ENCODE measurements around the gene MRPS27. TPM values are rescaled to one million over a fixed set of nuclear protein-coding genes. Genes with fewer than 3 reads are reported as not detected.

MRPS27 gene
- total and polyA plus RNA-seq, 2 of the 13 experiments (the other 11 are each of a cell fraction or from before 2014, with no cell fraction given) = 71.8 to 115 TPM

DNA sequence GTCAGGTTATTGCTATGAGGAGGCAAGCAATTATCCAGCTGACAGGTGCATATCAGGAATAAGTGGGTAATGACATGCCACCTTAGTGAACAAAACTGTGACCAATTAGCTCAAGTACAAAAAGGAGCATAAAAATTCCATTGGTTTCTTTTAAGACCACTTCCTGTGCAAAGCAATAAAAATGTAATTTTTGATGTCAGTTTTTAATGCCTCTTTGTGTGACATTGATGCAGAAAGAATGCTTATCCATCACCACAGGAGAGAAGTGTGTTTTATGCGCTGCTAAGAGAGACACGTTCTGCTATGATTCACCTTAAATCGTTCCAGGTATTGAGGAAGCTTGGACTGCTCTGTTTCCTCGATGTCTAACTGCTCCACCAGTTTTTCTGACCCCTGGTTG, 96.7 kb downstream of the MRPS27 start (continued):
- TF ChIP-seq, protein P1, sequence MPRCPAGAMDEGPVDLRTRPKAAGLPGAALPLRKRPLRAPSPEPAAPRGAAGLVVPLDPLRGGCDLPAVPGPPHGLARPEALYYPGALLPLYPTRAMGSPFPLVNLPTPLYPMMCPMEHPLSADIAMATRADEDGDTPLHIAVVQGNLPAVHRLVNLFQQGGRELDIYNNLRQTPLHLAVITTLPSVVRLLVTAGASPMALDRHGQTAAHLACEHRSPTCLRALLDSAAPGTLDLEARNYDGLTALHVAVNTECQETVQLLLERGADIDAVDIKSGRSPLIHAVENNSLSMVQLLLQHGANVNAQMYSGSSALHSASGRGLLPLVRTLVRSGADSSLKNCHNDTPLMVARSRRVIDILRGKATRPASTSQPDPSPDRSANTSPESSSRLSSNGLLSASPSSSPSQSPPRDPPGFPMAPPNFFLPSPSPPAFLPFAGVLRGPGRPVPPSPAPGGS (CRISPR knock-in tag; IDR thresholded peaks at IDR 0.05) = no peak
- no peak for TF ChIP-seq FOXA3 (CRISPR knock-in tag; IDR thresholded peaks at IDR 0.05)
- TF ChIP-seq, protein P2, sequence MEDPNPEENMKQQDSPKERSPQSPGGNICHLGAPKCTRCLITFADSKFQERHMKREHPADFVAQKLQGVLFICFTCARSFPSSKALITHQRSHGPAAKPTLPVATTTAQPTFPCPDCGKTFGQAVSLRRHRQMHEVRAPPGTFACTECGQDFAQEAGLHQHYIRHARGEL (CRISPR knock-in tag; IDR thresholded peaks at IDR 0.05) = no peak

DNA sequence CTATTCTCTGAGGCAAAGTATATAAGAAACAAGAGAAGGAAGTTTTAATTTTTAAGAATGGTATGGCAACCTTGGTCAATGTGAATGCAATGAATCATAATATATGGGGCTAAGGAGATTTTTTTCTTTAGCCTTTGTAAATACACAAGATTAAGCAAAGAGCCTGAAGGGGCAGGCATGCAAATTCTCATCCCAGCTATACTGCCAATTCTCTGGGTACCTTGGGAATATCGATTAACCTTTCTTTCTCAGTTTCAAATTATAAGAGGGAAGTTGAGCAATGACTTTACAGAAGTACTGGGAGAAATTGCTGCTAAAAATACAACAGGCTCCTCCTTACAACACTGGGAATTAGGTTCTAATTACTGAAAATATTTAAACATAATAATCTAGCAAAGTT, 97.5 kb downstream of the MRPS27 start:
- Histone ChIP-seq H3K4me3 (replicated peaks in 1 of 3; ENCODE audit: insufficient read depth in 1 of 3, low read depth in 2 of 3, low read length in 3 of 3) (no peak overlapping the region), H3K4me2 (ENCODE audit: low read depth, low read length) (no peak overlapping the region), H3K79me2 (ENCODE audit: insufficient read depth, low read length) (no peaks in the 10 kb centered on the region), H2AFZ (ENCODE audit: low read length) (no peak overlapping the region), H3K27me3 (ENCODE audit: control insufficient read depth in 1 of 2, insufficient read depth in 2 of 2, low read length in 2 of 2) (no peaks in the 10 kb centered on the region), H3K9me3 (ENCODE audit: low read length) (no peaks in the 10 kb centered on the region), H4K20me1 (ENCODE audit: insufficient read depth, low read length) (no peaks in the 10 kb centered on the region), H3K27ac (ENCODE audit: extremely low read length, insufficient read depth, low read length) (no peak overlapping the region), H3K9ac (ENCODE audit: insufficient read depth, low read depth, low read length) (no peak overlapping the region), H3K36me3 (replicated peaks in 1 of 2; ENCODE audit: control insufficient read depth in 1 of 2, insufficient read depth in 2 of 2, low read length in 2 of 2) (peaks cover 37 to 93% of the 10 kb centered on the region in 2 experiments), H3K4me1 (ENCODE audit: insufficient read depth, low read length) (no peaks in the 10 kb centered on the region)
- ATAC-seq = no peak
- in situ Hi-C loops (cut with HindIII; ENCODE audit: extremely low pct_ligation_motif_present, low pct_unique_long_range_greater_than_20kb) = no loop called here
- FAIRE-seq = no peak
- WGBS (ENCODE audit: low lambda C conversion rate) = 96% methylated on average over 1 of the region's 1 CpG
- BruUV-seq (replicated peaks) = no TSS peak
- CTCF ChIA-PET (ENCODE audit: low intra/inter-chr PET ratio, low total read pairs) = no interaction called here
- intact Hi-C loops (cut with micrococcal nuclease; ENCODE audit: unreplicated experiment) = no loop called here
- POLR2A ChIA-PET = no interaction called here
- TF ChIP-seq PTBP1 (IDR thresholded peaks at IDR 0.05; ENCODE audit: low read depth, low read length, poor library complexity, severe bottlenecking) (no peak), ZNF121 (CRISPR knock-in tag; IDR thresholded peaks at IDR 0.05) (no peak), SRY (CRISPR knock-in tag; IDR thresholded peaks at IDR 0.05) (no peak), ZFP36L2 (CRISPR knock-in tag; IDR thresholded peaks at IDR 0.05) (no peak), ZNF703 (CRISPR knock-in tag; IDR thresholded peaks at IDR 0.05; ENCODE audit: borderline replicate concordance) (no peak), HDAC1 (CRISPR knock-in tag; IDR thresholded peaks at IDR 0.05) (no peak), MEIS2 (CRISPR knock-in tag; IDR thresholded peaks at IDR 0.05) (no peak)
- TF ChIP-seq, protein P3, sequence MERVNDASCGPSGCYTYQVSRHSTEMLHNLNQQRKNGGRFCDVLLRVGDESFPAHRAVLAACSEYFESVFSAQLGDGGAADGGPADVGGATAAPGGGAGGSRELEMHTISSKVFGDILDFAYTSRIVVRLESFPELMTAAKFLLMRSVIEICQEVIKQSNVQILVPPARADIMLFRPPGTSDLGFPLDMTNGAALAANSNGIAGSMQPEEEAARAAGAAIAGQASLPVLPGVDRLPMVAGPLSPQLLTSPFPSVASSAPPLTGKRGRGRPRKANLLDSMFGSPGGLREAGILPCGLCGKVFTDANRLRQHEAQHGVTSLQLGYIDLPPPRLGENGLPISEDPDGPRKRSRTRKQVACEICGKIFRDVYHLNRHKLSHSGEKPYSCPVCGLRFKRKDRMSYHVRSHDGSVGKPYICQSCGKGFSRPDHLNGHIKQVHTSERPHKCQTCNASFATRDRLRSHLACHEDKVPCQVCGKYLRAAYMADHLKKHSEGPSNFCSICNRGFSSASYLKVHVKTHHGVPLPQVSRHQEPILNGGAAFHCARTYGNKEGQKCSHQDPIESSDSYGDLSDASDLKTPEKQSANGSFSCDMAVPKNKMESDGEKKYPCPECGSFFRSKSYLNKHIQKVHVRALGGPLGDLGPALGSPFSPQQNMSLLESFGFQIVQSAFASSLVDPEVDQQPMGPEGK (CRISPR knock-in tag; IDR thresholded peaks at IDR 0.05) = no peak
- TF ChIP-seq, protein P2 (CRISPR knock-in tag; IDR thresholded peaks at IDR 0.05) = no peak
- TF ChIP-seq, protein P4, sequence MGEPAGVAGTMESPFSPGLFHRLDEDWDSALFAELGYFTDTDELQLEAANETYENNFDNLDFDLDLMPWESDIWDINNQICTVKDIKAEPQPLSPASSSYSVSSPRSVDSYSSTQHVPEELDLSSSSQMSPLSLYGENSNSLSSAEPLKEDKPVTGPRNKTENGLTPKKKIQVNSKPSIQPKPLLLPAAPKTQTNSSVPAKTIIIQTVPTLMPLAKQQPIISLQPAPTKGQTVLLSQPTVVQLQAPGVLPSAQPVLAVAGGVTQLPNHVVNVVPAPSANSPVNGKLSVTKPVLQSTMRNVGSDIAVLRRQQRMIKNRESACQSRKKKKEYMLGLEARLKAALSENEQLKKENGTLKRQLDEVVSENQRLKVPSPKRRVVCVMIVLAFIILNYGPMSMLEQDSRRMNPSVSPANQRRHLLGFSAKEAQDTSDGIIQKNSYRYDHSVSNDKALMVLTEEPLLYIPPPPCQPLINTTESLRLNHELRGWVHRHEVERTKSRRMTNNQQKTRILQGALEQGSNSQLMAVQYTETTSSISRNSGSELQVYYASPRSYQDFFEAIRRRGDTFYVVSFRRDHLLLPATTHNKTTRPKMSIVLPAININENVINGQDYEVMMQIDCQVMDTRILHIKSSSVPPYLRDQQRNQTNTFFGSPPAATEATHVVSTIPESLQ (CRISPR knock-in tag; conservative IDR thresholded peaks at IDR 0.05) = no peak
- TF ChIP-seq, protein P5, sequence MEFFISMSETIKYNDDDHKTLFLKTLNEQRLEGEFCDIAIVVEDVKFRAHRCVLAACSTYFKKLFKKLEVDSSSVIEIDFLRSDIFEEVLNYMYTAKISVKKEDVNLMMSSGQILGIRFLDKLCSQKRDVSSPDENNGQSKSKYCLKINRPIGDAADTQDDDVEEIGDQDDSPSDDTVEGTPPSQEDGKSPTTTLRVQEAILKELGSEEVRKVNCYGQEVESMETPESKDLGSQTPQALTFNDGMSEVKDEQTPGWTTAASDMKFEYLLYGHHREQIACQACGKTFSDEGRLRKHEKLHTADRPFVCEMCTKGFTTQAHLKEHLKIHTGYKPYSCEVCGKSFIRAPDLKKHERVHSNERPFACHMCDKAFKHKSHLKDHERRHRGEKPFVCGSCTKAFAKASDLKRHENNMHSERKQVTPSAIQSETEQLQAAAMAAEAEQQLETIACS (CRISPR knock-in tag; IDR thresholded peaks at IDR 0.05) = no peak
- TF ChIP-seq, protein P6, sequence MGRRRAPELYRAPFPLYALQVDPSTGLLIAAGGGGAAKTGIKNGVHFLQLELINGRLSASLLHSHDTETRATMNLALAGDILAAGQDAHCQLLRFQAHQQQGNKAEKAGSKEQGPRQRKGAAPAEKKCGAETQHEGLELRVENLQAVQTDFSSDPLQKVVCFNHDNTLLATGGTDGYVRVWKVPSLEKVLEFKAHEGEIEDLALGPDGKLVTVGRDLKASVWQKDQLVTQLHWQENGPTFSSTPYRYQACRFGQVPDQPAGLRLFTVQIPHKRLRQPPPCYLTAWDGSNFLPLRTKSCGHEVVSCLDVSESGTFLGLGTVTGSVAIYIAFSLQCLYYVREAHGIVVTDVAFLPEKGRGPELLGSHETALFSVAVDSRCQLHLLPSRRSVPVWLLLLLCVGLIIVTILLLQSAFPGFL (CRISPR knock-in tag; IDR thresholded peaks at IDR 0.05) = no peak
- DNase-seq (ENCODE audit: low spot score) = no peak

All from HepG2 (cell line).